Astrocyte of the cerebellum (primary cell): ENCODE measurements around the gene EHD3.

Experiments
- DNase-seq: peaks from one replicate; pipeline ENCODE4 v3.0.0-alpha.2; 2011; ENCODE audit warnings: low read depth
- H3K4me3 ChIP-seq: 2 replicates; pipeline ENCODE4 v1.5.1; 2011; ENCODE audit warnings: mild to moderate bottlenecking, low read depth, low read length, moderate library complexity
- CTCF ChIP-seq: IDR thresholded peaks from 2 replicates; pipeline ENCODE4 v1.5.1; 2012; ENCODE audit warnings: low read length, low read depth, moderate library complexity, mild to moderate bottlenecking; ENCODE audit errors: missing control alignments
- in situ Hi-C: cut with HindIII; loops from 2 replicates; pipeline ENCODE4 v1.10.0; 2017; ENCODE audit warnings: low sequenced_read_pairs

Gene EHD3

GRCh38 chr2:31216734-31217133 is 17.2 kb upstream of the EHD3 start:
- no peak for TF ChIP-seq CTCF
- no peak overlapping the region for H3K4me3 ChIP-seq
- DNase-seq, result no peak
- in situ Hi-C loops, result no loop called here

GRCh38 chr2:31217465-31218200 is 16.3 kb upstream of the EHD3 start, which contains the start of gene CAPN14:
Gene CAPN14, minus strand, starts transcription at chr2:31217515. Its CDS starts 12,068 bp downstream, at chr2:31205447.
- no peak for TF ChIP-seq CTCF
- H3K4me3 ChIP-seq, result no peak within 1 kb of the TSS
- in situ Hi-C loops, result no loop called here
- no peak for DNase-seq

- no peak for TF ChIP-seq CTCF
- no peak overlapping the region for H3K4me3 ChIP-seq
- no peak for DNase-seq
- in situ Hi-C loops, result no loop called here
Observed at GRCh38 chr2:31219131-31219969, 14.6 kb upstream of the EHD3 start.

- in situ Hi-C loops, result no loop called here
- TF ChIP-seq CTCF, result no peak
- no peak for DNase-seq
- H3K4me3 ChIP-seq, result no peak overlapping the region
Observed at GRCh38 chr2:31221544-31221943, 12.4 kb upstream of the EHD3 start.

GRCh38 chr2:31222071-31222470 is 11.9 kb upstream of the EHD3 start:
- no peak for DNase-seq
- TF ChIP-seq CTCF, result no peak
- H3K4me3 ChIP-seq, result no peak overlapping the region
- in situ Hi-C loops, result no loop called here

- DNase-seq, result no peak
- in situ Hi-C loops, result no loop called here
- TF ChIP-seq CTCF, result no peak
- H3K4me3 ChIP-seq, result no peak overlapping the region
Observed at GRCh38 chr2:31223026-31223425, 10.9 kb upstream of the EHD3 start.
